ENCODE data around the gene GALK2. TPM values are rescaled to one million over a fixed set of nuclear protein-coding genes. Genes with fewer than 3 reads are reported as not detected.

GALK2 gene
- total and polyA plus RNA-seq, 2 of the 4 experiments (the other 2 are of a cell fraction), result 27.0 to 63.6 TPM

GRCh38 chr15:49286649-49287404 is 116.8 kb downstream of the GALK2 start:
- peaks cover 4% of the 10 kb centered on the region in 2 experiments; a peak in 1 of 4 replicates for H3K79me1 ChIP-seq (ENCODE audit: low read depth in 1 of 2, low read length in 2 of 2)
- H2AFZ ChIP-seq (replicated peaks; ENCODE audit: low read length, poor library complexity), result no peak overlapping the region
- BruUV-seq (replicated peaks), result no TSS peak
- no peak overlapping the region for H3K4me3 ChIP-seq (ENCODE audit: insufficient read depth, low read depth, low read length)
- H2BK120ac ChIP-seq (ENCODE audit: low read depth, low read length), result peak overlapping the region; percentile 38; the same call in 1 of the 2 replicates
- no peak overlapping the region for H2AK9ac ChIP-seq (replicated peaks; ENCODE audit: low read depth, low read length, poor library complexity)
- H2BK5ac ChIP-seq (ENCODE audit: low read depth, low read length, poor library complexity, severe bottlenecking), result peak overlapping the region; percentile 79
- H3K4ac ChIP-seq (ENCODE audit: low read depth, low read length), result no peak overlapping the region
- peak overlapping the region; percentile 26; the same call in 1 of the 2 replicates for H4K5ac ChIP-seq (ENCODE audit: low read depth, low read length)
- peak overlapping the region; percentile 48; the same call in 1 of the 2 replicates for H3K23ac ChIP-seq (ENCODE audit: low read depth, low read length)
- H4K91ac ChIP-seq (ENCODE audit: insufficient read depth, low read depth, low read length), result no peak overlapping the region
- H3K27ac ChIP-seq (ENCODE audit: insufficient read depth, low read length), result peak overlapping the region; percentile 67; the same call in 1 of the 2 replicates
- CTCF ChIA-PET, result no interaction called here
- no CpG with 5 or more reads among the region's 4 CpGs for WGBS, 2 experiments (ENCODE audit: extremely low coverage in 2 of 2, insufficient read length in 1 of 2)
- H3K4me1 ChIP-seq (ENCODE audit: control insufficient read depth, insufficient read depth, low read length), result peaks cover 6% of the 10 kb centered on the region
- peak overlapping the region; percentile 75; the same call in 1 of the 2 replicates for H2BK20ac ChIP-seq (ENCODE audit: low read depth, low read length)
- H2AK5ac ChIP-seq (ENCODE audit: low read depth, low read length), result no peak overlapping the region
- H4K8ac ChIP-seq (ENCODE audit: low read depth in 2 of 2, low read length in 2 of 2), result peak overlapping the region in 1 of 2 experiments; percentile 32; a peak in 1 of 4 replicates
- no peaks in the 10 kb centered on the region for H3K9me3 ChIP-seq (ENCODE audit: control insufficient read depth, insufficient read depth, low read length)
- ATAC-seq (ENCODE audit: low read depth), result no peak
- intact Hi-C loops (cut with micrococcal nuclease), result no loop called here
- POLR2A ChIA-PET (ENCODE audit: unreplicated experiment), result no interaction called here
- H4K20me1 ChIP-seq (ENCODE audit: insufficient read depth, low read length), result no peaks in the 10 kb centered on the region
- no peak overlapping the region for H3K4me2 ChIP-seq (ENCODE audit: low read depth, low read length)
- peaks cover 6% of the 10 kb centered on the region for H3K36me3 ChIP-seq (ENCODE audit: control insufficient read depth, insufficient read depth, low read length)
- no peak overlapping the region for H3K9ac ChIP-seq (ENCODE audit: low read depth, low read length)
- dilution Hi-C loops (cut with HindIII; ENCODE audit: low sequenced_read_pairs, unreplicated experiment), result no loop called here
- peaks cover 2% of the 10 kb centered on the region; the same call in 1 of the 2 replicates for H3K9me1 ChIP-seq (ENCODE audit: insufficient read depth, low read length)
- H3K18ac ChIP-seq (ENCODE audit: low read depth, low read length), result peak overlapping the region; percentile 61; the same call in 1 of the 2 replicates
- peak; percentile 22 for DNase-seq
- H2BK15ac ChIP-seq (ENCODE audit: low read depth, low read length), result no peak overlapping the region
- H3K56ac ChIP-seq (ENCODE audit: extremely low read depth, insufficient read depth, low read length), result no peak overlapping the region
- no peaks in the 10 kb centered on the region for H3K27me3 ChIP-seq (ENCODE audit: control insufficient read depth, insufficient read depth, low read length)
- H3K14ac ChIP-seq (replicated peaks; ENCODE audit: low read depth, low read length), result peak overlapping the region; percentile 63; the same call in 1 of the 2 replicates
- TF ChIP-seq MXI1 (IDR thresholded peaks at IDR 0.05; ENCODE audit: borderline replicate concordance, low read depth, low read length) (no peak), SMC3 (IDR thresholded peaks at IDR 0.05; ENCODE audit: low read depth, low read length) (no peak), RAD21 (IDR thresholded peaks at IDR 0.05; ENCODE audit: low read length) (no peak), RFX5 (IDR thresholded peaks at IDR 0.05; ENCODE audit: low read depth, low read length) (no peak), USF2 (IDR thresholded peaks at IDR 0.05; ENCODE audit: low read depth, low read length) (no peak), NFE2L2 (IDR thresholded peaks at IDR 0.05; ENCODE audit: low read depth, low read length) (no peak), CEBPB (IDR thresholded peaks at IDR 0.05; ENCODE audit: low read depth, low read length) (no peak), MAFK (IDR thresholded peaks at IDR 0.05; ENCODE audit: low read depth, low read length) (no peak), CHD1 (IDR thresholded peaks at IDR 0.05; ENCODE audit: low read depth, low read length) (no peak), CTCF (conservative IDR thresholded peaks at IDR 0.05; ENCODE audit: low read depth, low read length) (no peak), POLR2A (IDR thresholded peaks at IDR 0.05; ENCODE audit: low read depth, low read length) (no peak), BHLHE40 (IDR thresholded peaks at IDR 0.05; ENCODE audit: low read depth, low read length) (no peak), FOS (IDR thresholded peaks at IDR 0.05; ENCODE audit: low read depth, low read length) (no peak)
- in situ Hi-C loops (cut with MboI; ENCODE audit: low sequenced_read_pairs), result no loop called here
